Activated naive CD4-positive, alpha-beta T cell treated with anti-CD3 and anti-CD28 coated beads, Interleukin-2, amount 50 U/mL, for 72 hours (primary cell): ENCODE data around the gene CDCA3. TPM values are rescaled to one million over a fixed set of nuclear protein-coding genes. Genes with fewer than 3 reads are reported as not detected.

Source experiments
- ATAC-seq, 2 donors: fragments of 150-1000 bp; cut with Tn5 transposase; 2 replicates each; pipeline ENCODE4 v1.10.0; 2021; ENCODE audit warnings: mild to moderate bottlenecking in 2 of 2, moderate library complexity in 2 of 2
- DNase-seq, 2 donors: peaks; one replicate each; pipeline ENCODE4 v3.0.0; 2021 to 2022; ENCODE audit warnings: low spot score in 2 of 2
- H3K27ac Mint-ChIP-seq, 2 donors: one replicate each; pipeline ENCODE4 v1.8.0; 2022; ENCODE audit warnings: mild to moderate bottlenecking in 2 of 2, mixed read lengths in 2 of 2
- H3K36me3 Mint-ChIP-seq, 2 donors: one replicate each; pipeline ENCODE4 v1.8.0; 2022; ENCODE audit warnings: mixed read lengths in 2 of 2
- H3K9me3 Mint-ChIP-seq, 2 donors: one replicate each; pipeline ENCODE4 v1.8.0; 2022; ENCODE audit warnings: mixed read lengths in 2 of 2
- total RNA-seq, 2 donors: library from RNA; stranded (reverse); gene quantifications; one replicate each; pipeline ENCODE4 v1.2.3, GENCODE V29; 2022

Gene CDCA3
- total RNA-seq, 2 donors from 2014 or later = 110 to 147 TPM

- H3K27ac Mint-ChIP-seq = peak overlapping the region in 1 of 2 donors; percentile 52
- H3K36me3 Mint-ChIP-seq = peaks cover 21 to 25% of the 10 kb centered on the region in 2 donors
- ATAC-seq = no peak
- no peaks in the 10 kb centered on the region for H3K9me3 Mint-ChIP-seq
- DNase-seq = no peak
Measured at GRCh38 chr12:6846316-6846869, 4.7 kb downstream of the CDCA3 start.

GRCh38 chr12:6845395-6845794 lies 5.7 kb downstream of the CDCA3 start:
- peaks cover 11 to 23% of the 10 kb centered on the region in 2 donors for H3K36me3 Mint-ChIP-seq
- H3K27ac Mint-ChIP-seq = no peak overlapping the region
- ATAC-seq = no peak
- no peak for DNase-seq
- H3K9me3 Mint-ChIP-seq = no peaks in the 10 kb centered on the region

GRCh38 chr12:6843118-6843902 lies 7.8 kb downstream of the CDCA3 start:
- ATAC-seq (peak in 1 of 2 donors; percentile 17), DNase-seq (no peak)
- Mint-ChIP-seq H3K9me3 (no peaks in the 10 kb centered on the region), H3K36me3 (peaks cover 0 to 8% of the 10 kb centered on the region in 2 donors), H3K27ac (no peak overlapping the region)

GRCh38 chr12:6842075-6842474 lies 9.0 kb downstream of the CDCA3 start:
- Mint-ChIP-seq H3K36me3 (no peaks in the 10 kb centered on the region), H3K27ac (no peak overlapping the region), H3K9me3 (no peaks in the 10 kb centered on the region)
- ATAC-seq = no peak
- DNase-seq = no peak

- Mint-ChIP-seq H3K27ac (no peak within 1 kb of the TSS), H3K36me3 (no peaks in the 10 kb centered on the region), H3K9me3 (no peaks in the 10 kb centered on the region)
- DNase-seq (no peak), ATAC-seq (no peak)
Measured at GRCh38 chr12:6840761-6841515, 10.1 kb downstream of the CDCA3 start, which contains the start of gene GNB3. Gene GNB3 (plus strand): TSS chr12:6840925. CDS start chr12:6841288, 363 bp downstream.

GRCh38 chr12:6840330-6840729 lies 10.8 kb downstream of the CDCA3 start:
- Mint-ChIP-seq H3K9me3 (no peaks in the 10 kb centered on the region), H3K27ac (no peak overlapping the region), H3K36me3 (no peaks in the 10 kb centered on the region)
- DNase-seq (no peak), ATAC-seq (no peak)

GRCh38 chr12:6839482-6840201 lies 11.4 kb downstream of the CDCA3 start:
- ATAC-seq = no peak
- DNase-seq = no peak
- H3K36me3 Mint-ChIP-seq = no peaks in the 10 kb centered on the region
- H3K9me3 Mint-ChIP-seq = no peaks in the 10 kb centered on the region
- H3K27ac Mint-ChIP-seq = no peak overlapping the region

- ATAC-seq (no peak), DNase-seq (no peak)
- Mint-ChIP-seq H3K9me3 (no peaks in the 10 kb centered on the region), H3K27ac (peak overlapping the region in 1 of 2 donors; percentile 55), H3K36me3 (no peaks in the 10 kb centered on the region)
Measured at GRCh38 chr12:6838854-6839253, 12.2 kb downstream of the CDCA3 start.

GRCh38 chr12:6837370-6838060 lies 13.6 kb downstream of the CDCA3 start:
- H3K9me3 Mint-ChIP-seq = no peaks in the 10 kb centered on the region
- ATAC-seq (no peak), DNase-seq (no peak)
- H3K27ac Mint-ChIP-seq = no peak overlapping the region
- H3K36me3 Mint-ChIP-seq = no peaks in the 10 kb centered on the region

GRCh38 chr12:6836851-6837250 lies 14.2 kb downstream of the CDCA3 start:
- Mint-ChIP-seq H3K9me3 (no peaks in the 10 kb centered on the region), H3K36me3 (no peaks in the 10 kb centered on the region), H3K27ac (no peak overlapping the region)
- no peak for DNase-seq
- no peak for ATAC-seq

- DNase-seq (no peak), ATAC-seq (no peak)
- Mint-ChIP-seq H3K36me3 (no peaks in the 10 kb centered on the region), H3K9me3 (no peaks in the 10 kb centered on the region), H3K27ac (no peak overlapping the region)
Measured at GRCh38 chr12:6834873-6835272, 16.2 kb downstream of the CDCA3 start.

GRCh38 chr12:6834254-6834653 lies 16.8 kb downstream of the CDCA3 start:
- DNase-seq (no peak), ATAC-seq (peak in 1 of 2 donors; percentile 6)
- Mint-ChIP-seq H3K27ac (no peak overlapping the region), H3K36me3 (no peaks in the 10 kb centered on the region), H3K9me3 (no peaks in the 10 kb centered on the region)

GRCh38 chr12:6833189-6833890 lies 17.7 kb downstream of the CDCA3 start:
- DNase-seq (no peak), ATAC-seq (no peak)
- Mint-ChIP-seq H3K27ac (peak overlapping the region in 1 of 2 donors; percentile 40), H3K36me3 (no peaks in the 10 kb centered on the region), H3K9me3 (no peaks in the 10 kb centered on the region)

GRCh38 chr12:6832125-6832524 lies 19.0 kb downstream of the CDCA3 start:
- H3K36me3 Mint-ChIP-seq = no peaks in the 10 kb centered on the region
- no peak for DNase-seq
- no peaks in the 10 kb centered on the region for H3K9me3 Mint-ChIP-seq
- H3K27ac Mint-ChIP-seq = no peak overlapping the region
- ATAC-seq = no peak

- Mint-ChIP-seq H3K9me3 (no peaks in the 10 kb centered on the region), H3K36me3 (no peaks in the 10 kb centered on the region), H3K27ac (no peak overlapping the region)
- DNase-seq = no peak
- no peak for ATAC-seq
Measured at GRCh38 chr12:6831450-6831995, 19.6 kb downstream of the CDCA3 start.
